ENCODE data around the gene SLU7. TPM values are rescaled to one million over a fixed set of nuclear protein-coding genes. Genes with fewer than 3 reads are reported as not detected.

SLU7 gene
- total RNA-seq, 1 donor from 2014 or later: 48.5 TPM

DNA sequence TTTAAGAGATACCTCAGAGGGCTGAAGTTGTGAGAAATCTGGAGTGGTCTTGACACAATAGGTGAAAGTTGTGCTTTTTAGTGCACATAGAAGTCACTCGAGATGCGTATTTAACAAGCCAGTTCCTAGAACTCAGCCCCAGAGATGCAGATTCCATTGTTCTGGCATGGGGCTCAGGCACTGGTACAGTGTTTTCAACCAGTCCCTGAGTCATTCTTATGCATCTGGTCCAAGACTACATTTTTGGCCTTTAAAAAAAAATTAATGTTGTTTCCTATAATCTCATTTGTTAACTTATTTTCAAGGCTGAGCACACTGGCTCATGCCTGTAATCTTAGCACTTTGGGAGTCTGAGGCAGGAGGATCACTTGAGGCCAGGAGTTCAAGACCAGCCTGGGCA, 32.4 kb upstream of the SLU7 start:
- no peaks in the 10 kb centered on the region for H3K36me3 Mint-ChIP-seq
- H3K9me3 Mint-ChIP-seq: peaks cover 6% of the 10 kb centered on the region
- H3K27ac Mint-ChIP-seq: no peak overlapping the region
- DNase-seq (ENCODE audit: low spot score): no peak
- no peaks in the 10 kb centered on the region for H3F3A ChIP-seq (ENCODE audit: low read depth)
- no peak overlapping the region for H2AFZ ChIP-seq (replicated peaks)
- H3K36me3 ChIP-seq: no peaks in the 10 kb centered on the region
- TF ChIP-seq, protein P1, sequence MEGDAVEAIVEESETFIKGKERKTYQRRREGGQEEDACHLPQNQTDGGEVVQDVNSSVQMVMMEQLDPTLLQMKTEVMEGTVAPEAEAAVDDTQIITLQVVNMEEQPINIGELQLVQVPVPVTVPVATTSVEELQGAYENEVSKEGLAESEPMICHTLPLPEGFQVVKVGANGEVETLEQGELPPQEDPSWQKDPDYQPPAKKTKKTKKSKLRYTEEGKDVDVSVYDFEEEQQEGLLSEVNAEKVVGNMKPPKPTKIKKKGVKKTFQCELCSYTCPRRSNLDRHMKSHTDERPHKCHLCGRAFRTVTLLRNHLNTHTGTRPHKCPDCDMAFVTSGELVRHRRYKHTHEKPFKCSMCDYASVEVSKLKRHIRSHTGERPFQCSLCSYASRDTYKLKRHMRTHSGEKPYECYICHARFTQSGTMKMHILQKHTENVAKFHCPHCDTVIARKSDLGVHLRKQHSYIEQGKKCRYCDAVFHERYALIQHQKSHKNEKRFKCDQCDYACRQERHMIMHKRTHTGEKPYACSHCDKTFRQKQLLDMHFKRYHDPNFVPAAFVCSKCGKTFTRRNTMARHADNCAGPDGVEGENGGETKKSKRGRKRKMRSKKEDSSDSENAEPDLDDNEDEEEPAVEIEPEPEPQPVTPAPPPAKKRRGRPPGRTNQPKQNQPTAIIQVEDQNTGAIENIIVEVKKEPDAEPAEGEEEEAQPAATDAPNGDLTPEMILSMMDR (IDR thresholded peaks at IDR 0.05): no peak
- TF ChIP-seq EZH2 (IDR thresholded peaks at IDR 0.05) (no peak), EZH2phosphoT487 (IDR thresholded peaks at IDR 0.05) (no peak)
- H3K4me3 ChIP-seq: no peak overlapping the region
- no peaks in the 10 kb centered on the region for H3K79me2 ChIP-seq (ENCODE audit: low read depth)
- peaks cover 4% of the 10 kb centered on the region for H3K27me3 Mint-ChIP-seq (ENCODE audit: insufficient read depth, low read depth)
- H3K9me3 ChIP-seq (ENCODE audit: low read depth): no peaks in the 10 kb centered on the region
- H3K4me3 Mint-ChIP-seq: no peak overlapping the region
- no peaks in the 10 kb centered on the region for H4K20me1 ChIP-seq (ENCODE audit: low read depth)
- no peaks in the 10 kb centered on the region for H3K4me1 ChIP-seq
- no peak overlapping the region for H3K4me2 ChIP-seq
- H3K9ac ChIP-seq: no peak overlapping the region
- H3K27ac ChIP-seq: no peak overlapping the region
- no peaks in the 10 kb centered on the region for H3K27me3 ChIP-seq
- H3K4me1 Mint-ChIP-seq: peaks cover 2% of the 10 kb centered on the region

GRCh38 chr5:160450164-160450932, 31.5 kb upstream of the SLU7 start:
- Histone ChIP-seq H3K79me2 (ENCODE audit: low read depth) (no peaks in the 10 kb centered on the region), H3K4me3 (no peak overlapping the region), H3K9ac (no peak overlapping the region), H3K4me1 (no peaks in the 10 kb centered on the region), H3K27ac (no peak overlapping the region), H3K36me3 (no peaks in the 10 kb centered on the region), H3K4me2 (no peak overlapping the region), H3F3A (ENCODE audit: low read depth) (no peaks in the 10 kb centered on the region), H3K9me3 (ENCODE audit: low read depth) (no peaks in the 10 kb centered on the region), H2AFZ (replicated peaks) (no peak overlapping the region), H3K27me3 (no peaks in the 10 kb centered on the region), H4K20me1 (ENCODE audit: low read depth) (no peaks in the 10 kb centered on the region)
- no peaks in the 10 kb centered on the region for H3K36me3 Mint-ChIP-seq
- TF ChIP-seq, protein P1 (IDR thresholded peaks at IDR 0.05): no peak
- TF ChIP-seq EZH2phosphoT487 (IDR thresholded peaks at IDR 0.05) (no peak), EZH2 (IDR thresholded peaks at IDR 0.05) (no peak)
- H3K4me1 Mint-ChIP-seq: peaks cover 2% of the 10 kb centered on the region
- H3K4me3 Mint-ChIP-seq: no peak overlapping the region
- no peak for DNase-seq (ENCODE audit: low spot score)
- no peak overlapping the region for H3K27ac Mint-ChIP-seq
- peaks cover 4% of the 10 kb centered on the region for H3K27me3 Mint-ChIP-seq (ENCODE audit: insufficient read depth, low read depth)
- peaks cover 6% of the 10 kb centered on the region for H3K9me3 Mint-ChIP-seq

DNA sequence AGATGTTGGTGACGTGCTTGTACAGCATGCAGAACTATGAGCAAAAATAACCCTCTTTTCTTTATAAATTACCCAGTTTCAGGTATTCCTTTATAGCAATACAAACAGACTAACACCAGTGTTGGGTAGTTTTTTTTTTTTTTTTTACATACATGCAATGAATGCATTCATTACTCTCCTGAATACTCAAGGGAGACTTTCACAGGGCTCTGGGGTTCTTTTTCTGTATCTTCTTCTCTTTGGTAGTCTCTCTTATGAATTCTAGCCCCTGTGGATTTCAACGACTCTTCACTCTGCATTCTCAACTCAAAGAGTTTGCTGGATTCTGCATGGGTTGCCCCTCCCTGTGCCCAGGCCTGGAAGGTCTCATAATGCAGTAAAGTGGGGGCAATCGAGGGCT, 30.6 kb upstream of the SLU7 start:
- H3K36me3 Mint-ChIP-seq: no peaks in the 10 kb centered on the region
- H3K4me3 Mint-ChIP-seq: no peak overlapping the region
- Histone ChIP-seq H3K27ac (no peak overlapping the region), H3K79me2 (ENCODE audit: low read depth) (no peaks in the 10 kb centered on the region), H3K27me3 (no peaks in the 10 kb centered on the region), H3K4me1 (no peaks in the 10 kb centered on the region), H3K4me3 (no peak overlapping the region), H3K4me2 (no peak overlapping the region), H3K9me3 (ENCODE audit: low read depth) (no peaks in the 10 kb centered on the region), H2AFZ (replicated peaks) (no peak overlapping the region), H3F3A (ENCODE audit: low read depth) (no peaks in the 10 kb centered on the region), H3K9ac (no peak overlapping the region), H3K36me3 (no peaks in the 10 kb centered on the region), H4K20me1 (ENCODE audit: low read depth) (no peaks in the 10 kb centered on the region)
- H3K9me3 Mint-ChIP-seq: peaks cover 6% of the 10 kb centered on the region
- peaks cover 4% of the 10 kb centered on the region for H3K27me3 Mint-ChIP-seq (ENCODE audit: insufficient read depth, low read depth)
- no peak for DNase-seq (ENCODE audit: low spot score)
- peaks cover 2% of the 10 kb centered on the region for H3K4me1 Mint-ChIP-seq
- TF ChIP-seq, protein P1 (IDR thresholded peaks at IDR 0.05): no peak
- no peak for TF ChIP-seq EZH2 (IDR thresholded peaks at IDR 0.05)
- TF ChIP-seq EZH2phosphoT487 (IDR thresholded peaks at IDR 0.05): no peak
- no peak overlapping the region for H3K27ac Mint-ChIP-seq
